DMS53 (cell line): ENCODE data around the gene COL18A1.
A peak's percentile ranks its signal among the peaks of the same experiment; 100 is the strongest.

Source experiments
- DNase-seq: peaks from one replicate; lab custom pipeline; 2025; lab: John Stamatoyannopoulos, UW

The COL18A1 gene

DNA sequence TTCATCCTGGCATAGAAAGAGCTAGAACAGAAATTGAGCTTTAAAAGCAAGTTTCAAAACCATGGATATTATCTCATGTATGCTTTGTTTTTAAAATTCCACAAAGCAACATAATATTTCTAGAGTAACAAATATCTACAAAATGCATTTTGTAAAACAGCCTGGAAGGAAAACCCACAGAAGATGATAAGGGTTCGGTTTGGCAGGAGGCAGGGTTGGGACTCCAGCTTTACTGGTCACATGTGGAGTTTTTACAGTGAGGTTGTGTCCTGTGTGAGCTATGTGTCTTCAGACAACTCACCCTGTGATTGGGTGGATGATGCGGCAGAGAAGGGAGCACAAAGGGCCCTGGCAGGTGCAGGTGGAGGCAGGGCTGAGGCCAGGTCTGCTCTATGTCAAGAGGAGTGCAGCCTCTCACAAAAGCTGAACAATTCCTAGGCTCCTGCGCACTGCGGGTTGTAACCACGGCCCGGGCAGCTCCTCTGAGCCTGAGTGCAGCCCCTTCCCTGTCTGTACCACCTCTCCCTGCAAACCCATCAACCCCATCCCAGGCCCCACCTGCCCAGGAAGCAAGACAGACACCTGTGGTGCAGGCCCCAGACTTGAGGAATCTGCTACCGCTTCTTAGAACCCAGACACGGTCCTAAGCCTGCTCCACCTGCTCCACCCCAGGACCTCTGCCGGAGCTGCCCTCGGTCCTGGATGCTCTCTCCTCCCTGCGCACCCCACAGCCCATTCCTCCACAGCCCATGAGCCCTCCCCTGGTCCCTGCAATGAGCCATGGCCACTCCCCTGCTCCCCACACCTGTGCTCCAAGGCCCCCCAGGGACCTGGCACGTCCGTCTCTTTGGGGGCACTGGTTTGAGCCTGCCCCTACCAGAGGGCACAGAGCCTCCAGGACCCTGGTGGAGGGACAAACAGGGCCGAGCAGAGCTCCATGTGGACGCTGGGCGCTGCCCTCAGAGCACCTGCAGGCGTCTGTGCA lies 2.8 kb upstream of the COL18A1 start:
- no peak for DNase-seq

- no peak for DNase-seq
These were observed 1.7 kb upstream of the COL18A1 start for GRCh38 chr21:45403133-45403824.

DNA sequence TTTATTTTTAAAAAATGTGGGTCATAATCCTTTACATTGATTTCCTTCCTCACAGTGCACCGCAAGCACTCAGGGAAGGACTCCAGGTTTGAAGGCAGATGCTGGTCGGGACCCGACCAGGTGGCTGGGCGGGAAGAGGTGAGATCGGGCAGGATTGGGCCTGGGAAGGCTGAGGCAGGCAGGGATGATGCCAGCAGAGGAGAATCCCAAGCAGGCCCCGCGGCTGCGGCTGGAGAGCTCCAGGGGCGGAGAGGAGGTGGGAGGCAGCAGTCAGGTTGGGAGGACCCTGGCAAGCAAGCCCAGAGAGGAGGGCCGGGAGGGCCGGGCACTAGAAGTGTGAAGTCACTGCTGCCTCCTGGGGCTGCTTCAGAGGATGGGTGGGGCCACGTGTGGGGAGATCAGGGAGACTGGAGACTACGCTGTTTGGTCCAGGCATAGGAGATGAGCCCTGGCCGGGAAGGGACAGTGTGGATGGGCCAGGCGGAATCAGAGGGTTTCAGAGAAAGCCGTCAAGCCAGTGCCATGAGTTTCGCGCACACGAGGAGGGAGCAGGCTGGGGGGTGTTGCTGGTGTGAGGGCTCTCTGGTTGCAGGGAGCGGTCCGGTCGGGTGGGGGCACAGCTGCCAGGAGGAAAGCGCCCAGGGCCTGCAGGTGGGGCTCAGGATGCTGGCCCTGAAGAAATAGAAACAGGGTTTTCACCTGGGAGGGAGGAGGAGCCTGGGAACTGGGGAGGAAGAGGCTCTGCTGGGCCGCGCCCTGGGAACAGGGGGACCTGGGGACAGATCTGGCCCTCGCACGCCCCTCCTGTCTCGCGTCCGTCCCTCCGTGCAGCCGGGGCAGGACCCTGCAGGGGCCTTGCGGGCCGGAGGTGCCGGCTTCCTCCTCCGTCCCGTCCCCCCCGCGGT lies 888 bp upstream of the COL18A1 start:
- DNase-seq: peak; percentile 23

- no peak for DNase-seq
These were observed 380 bp downstream of the COL18A1 start for GRCh38 chr21:45405271-45405818.

DNA sequence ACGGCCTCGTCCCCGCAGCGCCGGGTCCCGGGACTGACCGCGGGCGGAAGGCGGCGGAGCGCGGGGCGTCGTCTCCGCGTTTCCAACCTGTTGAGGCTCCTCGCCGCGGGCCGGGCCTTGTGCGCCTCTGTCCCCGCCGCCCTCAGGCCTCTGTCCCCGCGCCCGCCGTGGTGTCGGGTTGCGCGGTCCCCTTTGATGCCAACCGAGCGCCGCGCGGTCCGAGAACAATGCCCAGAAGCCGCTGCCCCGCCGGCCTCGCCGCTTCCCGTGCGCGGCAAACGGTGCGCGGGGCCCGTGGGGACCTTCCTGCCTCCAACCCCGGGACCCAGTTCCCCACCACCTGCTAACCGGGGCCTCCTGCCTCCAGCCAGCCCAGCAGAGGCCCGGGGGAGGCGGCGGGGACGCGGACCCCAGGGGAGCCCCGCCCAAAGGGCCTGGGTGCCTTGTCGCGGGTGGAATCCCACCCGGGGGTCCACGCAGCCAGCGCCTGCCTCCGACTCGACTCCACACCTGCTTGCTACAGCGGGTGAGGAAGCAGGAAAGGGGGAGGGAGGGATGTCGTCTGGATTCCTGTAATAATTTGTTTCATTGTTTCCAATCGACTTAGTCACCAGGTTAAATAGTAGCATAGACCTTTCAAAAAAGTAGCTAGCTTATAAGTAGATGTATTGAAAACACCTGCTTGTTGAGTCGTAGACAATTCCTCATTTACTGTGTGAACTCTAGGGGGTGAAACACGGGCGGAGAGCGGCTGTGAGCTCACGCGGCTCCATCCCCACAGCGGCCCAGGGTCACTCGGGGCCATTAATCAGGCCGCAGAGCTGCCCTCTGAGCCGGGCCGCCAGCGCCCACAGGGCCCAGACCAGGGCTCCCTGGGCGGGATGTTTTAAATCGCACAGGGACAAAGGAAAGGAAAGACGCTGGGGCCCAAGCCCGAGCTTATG lies 1.1 kb downstream of the COL18A1 start:
- DNase-seq: peak; percentile 33

GRCh38 chr21:45406801-45407628 lies 2.0 kb downstream of the COL18A1 start:
- DNase-seq: no peak

DNA sequence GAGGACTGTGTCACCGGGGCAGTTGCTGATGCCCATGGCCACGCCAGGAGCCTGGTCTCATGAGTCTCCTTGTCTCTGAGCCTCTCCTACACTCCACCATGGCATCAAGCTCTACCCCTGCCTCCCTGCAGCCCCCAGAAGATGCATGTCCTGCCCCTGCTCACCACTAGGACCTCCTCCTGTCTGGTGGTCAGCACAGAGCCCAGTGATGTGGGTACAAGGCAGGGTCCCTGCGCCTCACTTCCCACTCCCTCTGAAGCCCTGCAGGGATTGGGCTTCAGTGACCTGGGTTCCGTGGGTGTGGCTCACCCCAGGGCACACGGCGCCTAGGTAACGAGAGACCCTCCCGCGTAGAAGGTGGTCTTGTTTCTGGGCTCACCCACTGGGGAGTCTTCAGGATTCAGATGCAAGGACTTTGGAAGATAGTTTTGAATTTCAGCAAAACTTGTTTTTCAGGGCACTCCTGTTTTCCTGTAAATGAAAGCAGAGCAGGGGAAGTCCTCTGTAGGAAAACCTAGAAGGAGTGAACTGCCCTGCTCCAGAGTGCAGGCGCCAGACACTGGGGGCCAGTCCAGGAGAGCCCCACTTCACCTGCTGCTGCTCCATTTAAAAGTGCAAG lies 2.8 kb downstream of the COL18A1 start:
- DNase-seq: no peak

GRCh38 chr21:45408271-45408791 lies 3.4 kb downstream of the COL18A1 start:
- no peak for DNase-seq

- DNase-seq: no peak
These were observed 3.9 kb downstream of the COL18A1 start for GRCh38 chr21:45408801-45409261.

- DNase-seq: no peak
These were observed 4.6 kb downstream of the COL18A1 start for GRCh38 chr21:45409466-45410150.

GRCh38 chr21:45410151-45410864 lies 5.3 kb downstream of the COL18A1 start:
- DNase-seq: no peak

DNA sequence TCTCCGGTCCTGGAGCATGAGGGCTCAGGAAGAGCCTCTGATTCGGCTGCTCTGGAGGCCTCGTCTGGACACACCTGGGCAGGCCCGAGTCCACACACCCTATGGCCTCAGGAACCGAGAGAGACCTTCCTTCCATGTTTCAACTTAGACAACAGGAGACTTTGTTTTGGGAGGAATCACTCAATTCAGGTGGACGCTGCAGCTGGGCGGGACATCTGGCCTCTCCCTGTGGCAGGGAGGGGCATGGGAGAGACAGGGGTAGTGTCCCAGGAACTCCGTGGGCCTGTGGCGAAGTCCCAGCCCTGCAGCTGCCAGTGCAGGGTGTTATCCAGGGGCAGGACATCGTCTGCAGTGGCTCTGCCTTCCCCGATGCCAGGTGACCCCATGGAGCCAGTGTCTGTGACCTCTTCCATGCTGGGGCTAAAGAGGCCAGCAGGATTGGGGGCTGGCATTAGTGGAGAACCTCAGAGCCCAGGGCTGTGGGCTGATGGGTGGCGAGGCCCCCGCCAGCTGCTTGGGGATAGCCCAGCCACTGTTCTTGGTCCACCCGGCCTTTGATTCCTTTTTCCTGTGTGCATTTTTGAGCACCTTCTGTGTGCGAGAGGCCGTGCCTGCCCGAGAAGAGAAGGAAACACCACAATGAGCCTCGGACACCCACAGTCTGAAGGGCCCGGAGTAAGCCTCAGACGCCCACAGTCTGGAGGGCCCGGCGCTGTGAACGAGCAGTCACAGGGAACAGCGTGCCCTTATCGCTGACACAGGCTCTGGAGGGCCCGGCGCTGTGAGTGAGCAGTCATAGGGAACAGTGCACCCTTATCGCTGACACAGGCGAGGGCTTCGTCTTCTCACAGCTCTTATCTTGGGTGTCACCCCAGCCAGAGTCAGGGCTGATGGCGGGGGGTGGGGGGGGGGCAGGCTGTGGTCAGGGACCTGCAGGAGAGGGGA lies 6.2 kb downstream of the COL18A1 start:
- DNase-seq: no peak

GRCh38 chr21:45411810-45412206 lies 6.8 kb downstream of the COL18A1 start:
- DNase-seq: no peak

DNA sequence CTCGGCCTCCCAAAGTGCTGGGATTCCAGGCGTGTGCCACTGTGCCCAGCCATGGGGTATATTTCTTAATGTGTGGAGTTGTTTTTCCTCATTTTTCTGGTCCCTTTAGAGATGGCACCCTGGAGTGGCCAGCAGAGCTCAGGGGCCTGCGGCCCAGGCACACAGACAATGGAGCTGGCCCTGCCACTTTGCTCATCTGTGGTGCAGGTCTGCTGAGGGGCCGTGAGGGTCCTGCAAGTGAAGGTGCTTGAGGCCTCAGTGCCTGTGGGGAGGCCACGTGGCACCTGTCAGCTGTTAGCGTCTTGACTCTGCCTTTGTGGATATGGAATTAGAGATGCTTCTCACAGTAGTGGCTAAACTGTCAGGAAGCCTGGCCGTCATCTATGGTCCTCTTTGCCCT lies 7.5 kb downstream of the COL18A1 start:
- no peak for DNase-seq

- no peak for DNase-seq
These were observed 8.1 kb downstream of the COL18A1 start for GRCh38 chr21:45412909-45413611.

- no peak for DNase-seq
These were observed 9.0 kb downstream of the COL18A1 start for GRCh38 chr21:45413922-45414321.
